Measurements from ENCODE around the gene MRPL21.

Gene MRPL21

DNA sequence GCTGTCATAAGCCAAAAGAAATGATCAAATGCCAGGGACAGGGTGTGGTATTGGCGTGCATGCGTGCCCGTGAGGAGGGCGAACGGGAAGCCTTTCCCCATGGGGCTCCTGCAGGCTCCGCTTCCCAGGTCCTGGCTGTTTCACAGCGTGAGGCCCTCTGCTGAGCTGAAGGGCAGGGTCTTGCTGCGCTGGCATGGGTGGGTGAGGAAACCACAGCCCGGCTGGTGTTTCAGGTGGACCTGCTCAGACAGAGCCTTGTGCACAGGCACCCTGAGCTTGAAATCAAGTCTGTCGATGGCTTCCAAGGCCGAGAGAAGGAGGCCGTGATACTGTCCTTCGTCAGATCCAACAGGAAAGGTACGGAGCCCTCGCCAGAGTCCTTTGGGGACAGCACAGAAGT, 31.4 kb upstream of the MRPL21 start:
- no peak overlapping the region for H3K4me3 ChIP-seq (ENCODE audit: low read depth in 1 of 2, low read length in 2 of 2)
- no peaks in the 10 kb centered on the region for H3K4me1 ChIP-seq (ENCODE audit: control insufficient read depth in 1 of 2, insufficient read depth in 2 of 2, low read length in 2 of 2)
- H3K9me3 ChIP-seq (ENCODE audit: control insufficient read depth in 1 of 2, low read length in 2 of 2): no peaks in the 10 kb centered on the region
- no peak overlapping the region for H3K9ac ChIP-seq (ENCODE audit: low read depth in 1 of 2, low read length in 2 of 2)
- H3K36me3 ChIP-seq (ENCODE audit: control insufficient read depth in 1 of 2, insufficient read depth in 2 of 2, low read length in 2 of 2): peaks cover 40 to 83% of the 10 kb centered on the region in 2 donors
- no peak overlapping the region for H3K27ac ChIP-seq (ENCODE audit: low read depth, low read length)
- no peaks in the 10 kb centered on the region for H3K27me3 ChIP-seq (ENCODE audit: control insufficient read depth in 1 of 2, insufficient read depth in 2 of 2, low read length in 2 of 2)

DNA sequence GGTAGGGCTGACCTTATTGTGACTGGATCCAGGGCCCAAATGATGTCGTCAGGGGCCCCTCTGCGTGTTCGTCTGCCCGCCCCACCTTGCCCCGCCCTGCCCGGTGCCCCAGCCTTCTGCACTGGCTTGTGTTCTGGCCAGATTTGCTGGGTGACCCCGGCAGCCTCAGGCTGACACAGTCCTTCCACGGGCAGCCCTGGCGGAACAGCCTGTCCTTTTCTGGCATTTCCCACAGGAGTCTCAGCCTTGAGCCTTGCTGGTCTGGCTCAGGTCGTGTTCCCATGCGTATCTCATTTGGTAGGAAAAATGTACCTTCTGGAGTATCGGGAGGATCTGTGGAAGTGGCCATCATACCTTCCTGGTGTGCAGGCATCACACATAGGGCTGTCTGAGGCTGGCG, 31.0 kb upstream of the MRPL21 start:
- Histone ChIP-seq H3K4me1 (ENCODE audit: control insufficient read depth in 1 of 2, insufficient read depth in 2 of 2, low read length in 2 of 2) (no peaks in the 10 kb centered on the region), H3K36me3 (ENCODE audit: control insufficient read depth in 1 of 2, insufficient read depth in 2 of 2, low read length in 2 of 2) (peaks cover 41 to 83% of the 10 kb centered on the region in 2 donors), H3K4me3 (ENCODE audit: low read depth in 1 of 2, low read length in 2 of 2) (no peak overlapping the region), H3K27me3 (ENCODE audit: control insufficient read depth in 1 of 2, insufficient read depth in 2 of 2, low read length in 2 of 2) (no peaks in the 10 kb centered on the region), H3K9ac (ENCODE audit: low read depth in 1 of 2, low read length in 2 of 2) (no peak overlapping the region), H3K9me3 (ENCODE audit: control insufficient read depth in 1 of 2, low read length in 2 of 2) (no peaks in the 10 kb centered on the region), H3K27ac (ENCODE audit: low read depth, low read length) (no peak overlapping the region)

DNA sequence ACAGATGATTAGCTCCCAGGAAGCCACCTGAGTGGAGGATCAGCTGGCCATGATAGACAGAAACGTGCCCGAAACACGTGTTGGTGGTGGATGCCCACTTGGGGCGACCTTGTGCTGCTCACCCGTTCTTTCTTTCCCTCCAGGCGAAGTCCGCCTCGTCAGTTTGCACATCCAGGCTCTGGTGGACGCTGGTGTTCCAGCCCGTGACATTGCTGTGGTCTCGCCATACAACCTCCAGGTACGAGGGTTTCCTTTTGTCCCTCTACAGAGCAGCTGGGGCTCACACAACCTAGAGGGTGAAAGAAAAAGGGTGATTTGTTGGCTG, 30.7 kb upstream of the MRPL21 start:
- H3K27me3 ChIP-seq (ENCODE audit: control insufficient read depth in 1 of 2, insufficient read depth in 2 of 2, low read length in 2 of 2): no peaks in the 10 kb centered on the region
- no peak overlapping the region for H3K9ac ChIP-seq (ENCODE audit: low read depth in 1 of 2, low read length in 2 of 2)
- H3K36me3 ChIP-seq (ENCODE audit: control insufficient read depth in 1 of 2, insufficient read depth in 2 of 2, low read length in 2 of 2): peaks cover 37 to 86% of the 10 kb centered on the region in 2 donors
- H3K9me3 ChIP-seq (ENCODE audit: control insufficient read depth in 1 of 2, low read length in 2 of 2): no peaks in the 10 kb centered on the region
- no peak overlapping the region for H3K27ac ChIP-seq (ENCODE audit: low read depth, low read length)
- no peaks in the 10 kb centered on the region for H3K4me1 ChIP-seq (ENCODE audit: control insufficient read depth in 1 of 2, insufficient read depth in 2 of 2, low read length in 2 of 2)
- no peak overlapping the region for H3K4me3 ChIP-seq (ENCODE audit: low read depth in 1 of 2, low read length in 2 of 2)

DNA sequence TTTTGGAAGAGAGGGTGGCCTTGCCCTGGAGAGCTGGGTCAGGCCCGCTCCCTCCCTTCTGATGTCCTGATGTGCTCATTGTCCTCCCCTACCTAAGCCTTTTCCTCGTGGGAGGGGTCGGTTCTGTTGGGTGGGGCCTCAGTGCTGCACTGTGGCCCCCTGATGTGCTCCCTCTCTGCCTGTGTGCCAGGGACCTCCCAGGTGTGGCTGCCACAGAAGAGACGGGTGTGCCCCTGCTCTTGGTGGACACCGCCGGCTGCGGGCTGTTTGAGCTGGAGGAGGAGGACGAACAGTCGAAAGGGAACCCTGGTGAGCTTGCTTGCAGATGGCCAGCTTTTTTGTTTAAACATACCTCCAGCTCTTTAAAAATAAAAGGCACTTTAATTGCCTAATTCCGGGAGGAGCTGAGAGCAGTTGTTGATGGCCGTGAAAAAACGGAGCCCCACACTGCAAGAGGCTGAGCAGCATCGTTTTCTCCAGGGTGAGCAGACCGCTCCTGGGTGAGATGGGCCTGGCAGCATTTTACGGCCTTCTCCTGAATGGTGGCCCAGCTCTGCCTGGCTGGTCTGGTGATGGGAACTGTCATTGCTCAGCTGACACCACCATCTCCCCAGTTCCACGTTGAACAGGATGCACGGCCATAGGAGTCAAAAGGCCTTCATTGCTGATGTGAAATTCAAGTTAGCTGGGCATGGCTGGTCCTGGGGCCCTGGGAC, 30.1 kb upstream of the MRPL21 start:
- H3K36me3 ChIP-seq (ENCODE audit: control insufficient read depth in 1 of 2, insufficient read depth in 2 of 2, low read length in 2 of 2): peaks cover 38 to 86% of the 10 kb centered on the region in 2 donors
- H3K9ac ChIP-seq (ENCODE audit: low read depth in 1 of 2, low read length in 2 of 2): no peak overlapping the region
- H3K4me1 ChIP-seq (ENCODE audit: control insufficient read depth in 1 of 2, insufficient read depth in 2 of 2, low read length in 2 of 2): no peaks in the 10 kb centered on the region
- no peaks in the 10 kb centered on the region for H3K27me3 ChIP-seq (ENCODE audit: control insufficient read depth in 1 of 2, insufficient read depth in 2 of 2, low read length in 2 of 2)
- H3K27ac ChIP-seq (ENCODE audit: low read depth, low read length): no peak overlapping the region
- no peak overlapping the region for H3K4me3 ChIP-seq (ENCODE audit: low read depth in 1 of 2, low read length in 2 of 2)
- no peaks in the 10 kb centered on the region for H3K9me3 ChIP-seq (ENCODE audit: control insufficient read depth in 1 of 2, low read length in 2 of 2)

DNA sequence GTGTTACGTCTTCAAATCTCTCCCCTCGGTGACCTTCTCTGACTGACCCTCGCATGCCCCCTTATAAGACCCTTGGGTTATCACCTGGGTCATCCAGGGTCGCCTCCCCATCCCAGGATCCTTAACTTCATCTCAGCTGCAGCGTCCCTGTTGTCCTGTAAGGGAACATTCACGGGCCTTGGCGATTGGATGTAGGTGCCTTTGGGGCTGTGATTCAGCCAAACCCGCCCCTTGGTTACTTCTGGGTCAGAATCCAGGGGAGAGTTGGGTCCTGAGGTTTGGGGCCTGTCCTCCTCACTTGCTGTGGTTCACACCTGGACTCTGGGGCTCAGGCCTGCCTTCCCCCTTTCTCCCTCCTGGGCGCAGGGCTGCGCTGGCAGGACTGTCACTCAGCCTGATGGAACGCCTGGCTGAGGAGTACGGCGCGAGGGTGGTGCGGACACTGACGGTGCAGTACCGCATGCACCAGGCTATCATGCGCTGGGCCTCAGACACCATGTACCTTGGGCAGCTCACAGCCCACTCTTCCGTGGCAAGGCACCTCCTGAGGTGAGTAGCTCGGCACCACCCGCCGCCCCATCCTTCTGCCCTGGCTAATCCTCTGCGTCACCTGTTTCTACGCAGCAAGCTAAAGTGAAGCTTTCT, 29.4 kb upstream of the MRPL21 start:
- Histone ChIP-seq H3K4me3 (ENCODE audit: low read depth in 1 of 2, low read length in 2 of 2) (no peak overlapping the region), H3K36me3 (ENCODE audit: control insufficient read depth in 1 of 2, insufficient read depth in 2 of 2, low read length in 2 of 2) (peaks cover 41 to 86% of the 10 kb centered on the region in 2 donors), H3K27ac (ENCODE audit: low read depth, low read length) (no peak overlapping the region), H3K9ac (ENCODE audit: low read depth in 1 of 2, low read length in 2 of 2) (no peak overlapping the region), H3K9me3 (ENCODE audit: control insufficient read depth in 1 of 2, low read length in 2 of 2) (no peaks in the 10 kb centered on the region), H3K4me1 (ENCODE audit: control insufficient read depth in 1 of 2, insufficient read depth in 2 of 2, low read length in 2 of 2) (no peaks in the 10 kb centered on the region), H3K27me3 (ENCODE audit: control insufficient read depth in 1 of 2, insufficient read depth in 2 of 2, low read length in 2 of 2) (no peaks in the 10 kb centered on the region)

DNA sequence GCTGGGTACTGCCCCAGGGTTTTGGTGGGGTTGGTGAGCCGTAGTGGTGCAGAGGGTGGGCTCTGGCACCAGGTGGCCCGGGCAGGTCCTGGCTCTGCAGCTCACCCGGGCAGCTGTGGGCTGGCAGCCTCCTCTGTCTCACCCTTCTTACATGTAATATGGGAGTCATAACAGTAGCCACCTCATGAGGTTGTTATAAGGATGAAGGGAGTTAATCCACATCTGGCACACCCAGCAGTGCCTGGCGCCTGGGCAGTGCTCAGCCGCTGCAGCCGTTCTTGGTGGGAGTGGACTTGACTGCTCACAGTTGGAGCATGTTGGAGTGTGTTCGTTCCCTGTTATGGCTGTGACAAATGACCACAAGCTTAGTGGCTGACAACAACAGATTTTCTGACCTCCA, 28.7 kb upstream of the MRPL21 start:
- Histone ChIP-seq H3K27me3 (ENCODE audit: control insufficient read depth in 1 of 2, insufficient read depth in 2 of 2, low read length in 2 of 2) (no peaks in the 10 kb centered on the region), H3K27ac (ENCODE audit: low read depth, low read length) (no peak overlapping the region), H3K9ac (ENCODE audit: low read depth in 1 of 2, low read length in 2 of 2) (no peak overlapping the region), H3K4me1 (ENCODE audit: control insufficient read depth in 1 of 2, insufficient read depth in 2 of 2, low read length in 2 of 2) (no peaks in the 10 kb centered on the region), H3K36me3 (ENCODE audit: control insufficient read depth in 1 of 2, insufficient read depth in 2 of 2, low read length in 2 of 2) (peaks cover 37 to 86% of the 10 kb centered on the region in 2 donors), H3K4me3 (ENCODE audit: low read depth in 1 of 2, low read length in 2 of 2) (no peak overlapping the region), H3K9me3 (ENCODE audit: control insufficient read depth in 1 of 2, low read length in 2 of 2) (no peaks in the 10 kb centered on the region)

DNA sequence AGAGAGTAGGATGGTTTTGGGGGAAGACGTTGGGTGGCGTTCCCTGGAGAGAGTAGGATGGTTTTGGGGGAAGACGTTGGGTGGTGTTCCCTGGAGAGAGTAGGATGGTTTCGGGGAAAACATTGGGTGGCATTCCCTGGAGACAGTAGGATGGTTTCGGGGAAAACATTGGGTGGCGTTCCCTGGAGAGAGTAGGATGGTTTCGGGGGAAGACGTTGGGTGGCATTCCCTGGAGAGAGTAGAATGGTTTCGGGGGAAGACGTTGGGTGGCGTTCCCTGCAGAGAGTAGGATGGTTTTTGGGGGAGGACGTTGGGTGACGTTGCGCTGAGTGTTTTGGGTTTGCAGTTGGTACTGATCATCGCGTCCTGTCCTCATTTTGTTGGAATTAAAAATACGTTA, 28.3 kb upstream of the MRPL21 start:
- H3K36me3 ChIP-seq (ENCODE audit: control insufficient read depth in 1 of 2, insufficient read depth in 2 of 2, low read length in 2 of 2): peaks cover 36 to 83% of the 10 kb centered on the region in 2 donors
- H3K4me1 ChIP-seq (ENCODE audit: control insufficient read depth in 1 of 2, insufficient read depth in 2 of 2, low read length in 2 of 2): no peaks in the 10 kb centered on the region
- no peak overlapping the region for H3K4me3 ChIP-seq (ENCODE audit: low read depth in 1 of 2, low read length in 2 of 2)
- H3K27me3 ChIP-seq (ENCODE audit: control insufficient read depth in 1 of 2, insufficient read depth in 2 of 2, low read length in 2 of 2): no peaks in the 10 kb centered on the region
- no peak overlapping the region for H3K9ac ChIP-seq (ENCODE audit: low read depth in 1 of 2, low read length in 2 of 2)
- no peaks in the 10 kb centered on the region for H3K9me3 ChIP-seq (ENCODE audit: control insufficient read depth in 1 of 2, low read length in 2 of 2)
- no peak overlapping the region for H3K27ac ChIP-seq (ENCODE audit: low read depth, low read length)

DNA sequence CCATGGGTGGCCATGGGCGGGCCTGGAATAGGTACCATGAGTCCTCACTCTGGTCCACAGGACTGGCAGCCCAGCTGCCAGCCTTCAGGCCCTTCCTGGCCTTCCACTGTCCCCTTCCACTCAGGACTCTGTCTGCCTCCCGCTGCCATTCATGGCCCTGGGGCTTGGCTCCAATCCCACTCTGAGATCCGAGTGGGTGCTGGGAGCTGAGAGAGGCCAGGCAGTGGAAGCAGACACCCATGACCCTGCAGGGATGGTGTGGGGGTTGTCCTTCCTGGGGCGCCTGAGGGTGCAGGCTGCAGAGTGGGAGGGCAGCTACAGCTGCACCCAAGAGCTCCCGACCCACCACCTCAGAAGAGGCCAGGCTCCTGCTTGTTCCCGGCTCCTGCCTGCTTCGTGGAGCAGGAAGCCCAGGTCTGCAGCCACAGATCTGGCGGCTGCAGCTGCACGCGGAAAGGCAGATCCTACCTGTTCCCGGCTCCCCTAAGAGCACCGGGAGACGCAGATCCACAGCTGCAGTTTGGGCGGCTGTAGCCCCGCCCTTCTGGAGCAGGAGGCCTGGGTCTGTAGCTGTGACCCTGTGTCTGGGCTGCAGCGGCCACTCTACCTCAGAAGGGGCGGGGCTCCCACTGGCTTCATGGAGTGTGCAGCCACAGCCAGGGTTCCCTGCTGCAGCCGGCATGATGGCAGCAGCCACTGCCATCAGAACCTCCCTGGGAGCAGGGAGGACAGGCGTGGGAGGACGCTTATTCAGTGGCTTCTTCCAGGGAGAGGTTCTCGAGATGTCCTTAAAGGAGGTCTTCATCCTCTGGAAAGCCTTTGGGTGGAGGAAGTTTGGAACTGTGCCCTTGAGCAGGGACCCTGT, 27.6 kb upstream of the MRPL21 start:
- no peak overlapping the region for H3K4me3 ChIP-seq (ENCODE audit: low read depth in 1 of 2, low read length in 2 of 2)
- H3K4me1 ChIP-seq (ENCODE audit: control insufficient read depth in 1 of 2, insufficient read depth in 2 of 2, low read length in 2 of 2): no peaks in the 10 kb centered on the region
- peaks cover 33 to 79% of the 10 kb centered on the region in 2 donors for H3K36me3 ChIP-seq (ENCODE audit: control insufficient read depth in 1 of 2, insufficient read depth in 2 of 2, low read length in 2 of 2)
- no peaks in the 10 kb centered on the region for H3K9me3 ChIP-seq (ENCODE audit: control insufficient read depth in 1 of 2, low read length in 2 of 2)
- no peak overlapping the region for H3K27ac ChIP-seq (ENCODE audit: low read depth, low read length)
- H3K27me3 ChIP-seq (ENCODE audit: control insufficient read depth in 1 of 2, insufficient read depth in 2 of 2, low read length in 2 of 2): no peaks in the 10 kb centered on the region
- H3K9ac ChIP-seq (ENCODE audit: low read depth in 1 of 2, low read length in 2 of 2): no peak overlapping the region

DNA sequence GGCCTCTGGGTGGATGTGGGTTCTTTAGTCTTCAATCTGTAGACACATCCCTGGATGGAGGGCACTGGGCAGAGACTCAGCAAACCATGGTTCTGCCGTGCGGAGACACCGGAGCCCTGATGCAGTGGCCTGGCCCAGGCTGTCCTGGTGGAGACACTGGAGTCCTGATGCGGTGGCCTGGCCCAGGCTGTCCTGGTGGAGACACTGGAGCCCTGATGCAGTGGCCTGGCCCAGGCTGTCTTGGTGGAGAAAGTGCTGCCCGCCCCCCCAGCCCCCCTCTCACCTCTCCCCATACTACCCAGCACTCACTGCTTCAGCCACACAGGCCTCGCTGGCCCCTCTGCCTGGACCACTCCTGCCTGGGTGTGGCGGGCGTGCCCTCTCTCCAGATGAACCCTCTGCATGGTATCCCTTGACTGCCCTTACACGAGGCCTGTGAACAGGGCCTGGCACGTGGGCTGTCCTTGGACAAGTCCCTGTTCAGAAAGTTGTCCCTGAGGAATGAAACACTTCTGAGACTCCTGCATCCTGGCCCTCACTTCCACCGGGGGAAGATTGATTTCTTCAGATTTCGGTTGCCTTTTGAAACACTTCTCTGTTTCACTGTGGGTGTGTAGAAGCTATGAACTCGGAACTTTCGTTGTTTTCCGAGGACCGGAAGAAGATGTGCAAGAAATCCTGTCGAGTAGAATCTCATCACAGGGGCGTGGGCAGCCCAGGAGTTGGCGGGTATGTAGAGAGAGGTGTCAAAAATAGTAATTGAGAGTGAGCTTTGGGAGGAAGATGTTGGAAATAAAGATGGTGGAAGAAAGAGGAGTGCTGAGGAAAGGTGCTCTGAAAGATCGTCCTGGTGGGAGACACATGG, 26.3 kb upstream of the MRPL21 start:
- Histone ChIP-seq H3K9ac (ENCODE audit: low read depth in 1 of 2, low read length in 2 of 2) (no peak overlapping the region), H3K36me3 (ENCODE audit: control insufficient read depth in 1 of 2, insufficient read depth in 2 of 2, low read length in 2 of 2) (peaks cover 38 to 77% of the 10 kb centered on the region in 2 donors), H3K4me1 (ENCODE audit: control insufficient read depth in 1 of 2, insufficient read depth in 2 of 2, low read length in 2 of 2) (no peaks in the 10 kb centered on the region), H3K27me3 (ENCODE audit: control insufficient read depth in 1 of 2, insufficient read depth in 2 of 2, low read length in 2 of 2) (no peaks in the 10 kb centered on the region), H3K9me3 (ENCODE audit: control insufficient read depth in 1 of 2, low read length in 2 of 2) (peaks cover 10 to 11% of the 10 kb centered on the region in 2 donors), H3K27ac (ENCODE audit: low read depth, low read length) (no peak overlapping the region), H3K4me3 (ENCODE audit: low read depth in 1 of 2, low read length in 2 of 2) (no peak overlapping the region)

All from duodenal mucosa (tissue), 2 donors.